ENCODE data around the gene ANKZF1.
A peak's percentile ranks its signal among the peaks of the same experiment; 100 is the strongest.
"Not testable (repeated sequence)": the region's sequence is repeated elsewhere in the genome, so short reads cannot be mapped to it uniquely, and the experiment has no call there.

The ANKZF1 gene

DNA sequence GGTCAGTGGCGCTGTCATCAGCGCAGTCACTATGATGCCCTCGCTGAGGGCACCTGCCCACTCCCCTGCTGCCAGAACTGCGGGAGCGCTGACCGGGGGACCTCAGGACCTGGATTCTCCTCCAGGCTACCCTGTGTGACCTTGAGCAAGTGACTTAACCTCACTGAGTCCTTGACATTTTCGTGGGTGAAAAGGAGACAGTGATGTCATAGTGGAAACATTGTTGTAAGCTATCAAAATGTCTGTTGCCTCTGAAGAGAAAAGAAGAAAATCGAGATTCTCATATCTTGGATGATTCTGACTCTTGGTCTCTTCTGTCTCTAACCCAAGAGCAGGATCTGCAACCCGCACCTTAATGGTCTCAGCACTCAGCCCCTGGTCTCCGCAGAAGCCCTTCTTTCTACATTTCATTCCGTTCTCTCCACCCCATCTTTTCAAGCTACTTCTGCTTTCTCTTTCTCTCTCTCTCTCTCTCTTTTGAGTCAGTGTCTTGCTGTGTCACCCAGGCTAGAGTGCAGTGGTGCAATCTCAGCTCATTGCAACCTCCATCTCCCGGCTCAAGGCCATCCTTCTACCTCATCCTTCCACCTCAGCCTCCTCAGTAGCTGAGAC lies 25.1 kb downstream of the ANKZF1 start:
- DNase-seq (ENCODE audit: low read depth, low spot score), result no peak

DNA sequence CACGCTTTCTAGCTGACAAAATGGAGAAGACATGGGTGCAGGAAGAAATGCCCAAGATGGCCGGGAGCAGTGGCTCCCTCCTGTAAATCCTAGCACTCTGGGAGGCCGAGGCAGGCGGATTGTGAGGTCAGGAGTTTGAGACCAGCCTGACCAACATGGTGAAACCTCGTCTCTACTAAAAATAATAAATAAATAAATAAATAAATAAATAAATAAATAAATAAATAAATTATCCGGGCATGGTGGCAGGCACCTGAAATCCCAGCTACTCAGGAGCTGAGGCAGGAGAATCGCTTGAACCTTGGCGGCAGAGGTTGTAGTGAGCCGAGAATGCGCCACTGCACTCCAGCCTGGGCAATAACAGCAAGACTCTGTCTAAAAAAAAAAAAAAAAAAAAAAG lies 29.3 kb downstream of the ANKZF1 start:
- DNase-seq (ENCODE audit: low read depth, low spot score), result not testable (repeated sequence)

DNA sequence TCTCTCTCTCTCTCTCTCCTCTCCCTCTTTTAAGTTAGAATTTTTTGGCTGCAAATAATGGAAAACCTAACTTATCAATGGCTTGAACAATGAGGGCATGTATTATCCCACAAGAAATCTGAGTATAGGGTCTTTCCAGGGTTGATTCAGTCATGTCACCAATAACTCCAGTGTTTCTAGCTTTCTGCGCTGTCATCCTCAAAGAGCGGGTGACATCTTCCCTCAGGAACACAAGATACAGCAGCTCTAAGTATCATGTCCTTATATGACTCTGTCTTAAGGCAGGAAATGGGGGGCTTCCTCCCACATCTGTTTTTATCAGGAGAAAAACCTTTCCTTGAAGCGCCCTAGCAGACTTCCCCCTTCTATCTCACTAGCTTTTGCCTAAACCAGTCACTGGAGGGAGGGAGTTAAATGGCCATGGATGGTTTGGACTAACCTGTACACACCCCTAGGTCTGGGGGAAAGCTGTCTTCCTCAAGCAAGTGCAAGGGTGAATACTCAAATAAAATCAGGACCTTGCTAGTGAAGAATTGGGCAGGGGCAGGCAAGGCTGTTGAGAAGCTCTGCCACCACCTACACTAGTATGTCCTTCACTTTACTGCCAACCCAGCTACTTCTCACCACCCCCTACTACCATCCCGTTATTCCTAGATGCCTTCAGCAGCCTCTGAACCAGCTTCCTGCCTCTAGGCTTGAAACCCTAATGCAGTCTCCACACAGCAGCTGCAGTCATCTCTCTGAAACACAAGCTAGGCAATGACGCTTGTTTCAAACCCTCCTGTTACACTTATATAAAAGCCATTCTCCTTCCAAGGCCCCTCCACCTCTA lies 31.6 kb downstream of the ANKZF1 start:
- no peak for DNase-seq (ENCODE audit: low read depth, low spot score)

DNA sequence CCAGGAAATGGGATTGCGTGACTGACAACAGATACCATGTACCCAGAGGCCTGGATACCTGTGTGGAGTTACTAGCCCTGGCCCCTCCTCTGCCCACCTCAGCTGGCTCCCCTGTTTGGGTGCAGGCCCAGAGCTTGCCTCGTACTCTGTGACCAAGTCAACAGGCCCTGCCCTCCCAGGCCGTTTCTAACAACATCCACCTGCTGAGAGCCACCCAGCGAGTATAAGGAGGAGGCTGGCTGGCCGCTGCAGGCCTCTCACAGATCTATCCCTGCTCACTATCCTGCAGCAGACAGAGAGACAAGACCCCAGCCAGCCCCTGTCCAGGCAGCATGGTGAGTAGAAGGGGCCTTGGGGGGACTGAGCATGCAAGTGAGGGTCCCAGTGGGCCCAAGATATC lies 36.6 kb downstream of the ANKZF1 start:
- DNase-seq (ENCODE audit: low read depth, low spot score), result no peak

DNA sequence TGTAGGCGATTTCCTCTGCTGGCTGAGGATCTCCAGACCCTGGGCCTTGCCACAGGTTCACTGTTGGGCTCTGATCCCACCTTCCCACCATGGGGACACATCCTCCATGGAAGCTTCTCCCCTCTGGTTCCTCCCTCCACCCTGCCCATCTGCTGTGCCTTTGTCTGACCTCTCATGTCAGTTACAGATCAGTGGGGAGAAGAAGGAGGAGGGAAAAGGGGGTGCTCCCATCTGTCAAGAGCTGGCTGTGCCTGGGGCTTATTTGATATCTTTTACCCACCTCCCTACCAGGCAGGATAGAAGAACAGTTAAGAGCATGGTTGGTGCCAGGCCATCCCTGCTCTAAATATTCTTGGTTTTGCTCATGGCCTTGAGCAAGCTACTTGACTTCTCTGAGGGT lies 37.3 kb downstream of the ANKZF1 start:
- DNase-seq (ENCODE audit: low read depth, low spot score), result no peak

DNA sequence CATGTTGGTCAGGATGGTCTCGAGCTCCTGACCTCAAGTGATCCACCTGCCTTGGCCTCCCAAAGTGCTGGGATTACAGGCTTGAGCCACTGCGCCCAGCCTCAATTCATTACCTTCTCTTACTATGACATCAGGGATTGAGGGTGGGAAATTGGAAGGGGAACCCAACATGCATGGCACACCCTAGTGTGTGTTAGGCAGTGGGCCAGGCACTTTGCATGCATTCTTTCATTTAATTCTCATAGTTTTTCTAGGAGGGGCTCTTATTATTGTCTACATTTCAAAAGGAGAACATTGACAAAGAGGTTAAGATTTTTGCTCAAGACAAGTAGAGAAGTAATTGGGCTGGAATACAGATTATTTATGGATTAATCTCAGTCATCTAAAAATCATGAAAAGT lies 38.7 kb downstream of the ANKZF1 start:
- no peak for DNase-seq (ENCODE audit: low read depth, low spot score)

DNA sequence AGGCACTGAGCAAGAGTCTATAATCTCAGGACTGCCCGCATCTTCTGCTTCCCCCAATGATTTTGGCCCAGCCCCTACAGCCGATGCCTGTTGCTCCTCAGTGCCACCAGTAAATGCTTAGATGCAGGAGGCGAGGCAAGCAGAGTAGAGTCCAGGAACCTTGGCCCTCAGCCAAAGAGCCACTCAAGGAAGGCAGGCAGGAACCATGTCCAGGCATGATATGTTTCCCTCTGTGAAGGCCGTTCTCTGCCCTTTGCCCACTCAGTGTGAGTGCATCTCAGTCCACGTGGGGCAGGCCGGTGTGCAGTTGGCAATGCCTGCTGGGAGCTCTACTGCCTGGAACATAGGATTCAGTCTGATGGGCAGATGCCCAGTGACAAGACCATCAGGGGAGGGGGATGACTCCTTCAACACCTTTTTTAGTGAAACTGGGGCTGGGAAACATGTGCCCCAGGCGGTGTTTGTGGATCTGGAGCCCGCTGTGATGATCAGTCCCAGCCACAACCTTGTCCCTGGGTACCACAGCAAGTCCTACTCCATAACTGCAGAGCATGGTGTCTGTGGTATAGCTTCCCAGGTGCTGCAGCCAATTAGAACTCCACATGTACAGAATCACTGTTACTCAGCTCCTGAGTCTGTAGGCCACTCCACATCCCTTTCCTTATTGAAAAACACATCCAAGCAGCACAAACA lies 39.9 kb downstream of the ANKZF1 start:
- DNase-seq (ENCODE audit: low read depth, low spot score), result no peak

DNA sequence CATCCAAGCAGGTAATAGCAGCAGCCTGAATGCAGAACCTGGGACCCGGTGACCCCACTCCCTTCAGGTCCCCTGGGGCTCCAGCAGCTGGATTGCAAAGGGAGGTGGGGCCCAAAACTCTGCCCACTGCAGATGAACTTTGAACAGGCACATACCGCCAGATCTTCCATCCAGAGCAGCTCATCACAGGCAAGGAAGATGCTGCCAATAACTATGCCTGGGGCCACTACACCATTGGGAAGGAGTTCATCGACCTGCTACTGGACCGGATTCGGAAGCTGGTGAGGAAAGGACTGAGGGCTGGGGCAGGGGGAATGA lies 40.4 kb downstream of the ANKZF1 start:
- no peak for DNase-seq (ENCODE audit: low read depth, low spot score)

DNA sequence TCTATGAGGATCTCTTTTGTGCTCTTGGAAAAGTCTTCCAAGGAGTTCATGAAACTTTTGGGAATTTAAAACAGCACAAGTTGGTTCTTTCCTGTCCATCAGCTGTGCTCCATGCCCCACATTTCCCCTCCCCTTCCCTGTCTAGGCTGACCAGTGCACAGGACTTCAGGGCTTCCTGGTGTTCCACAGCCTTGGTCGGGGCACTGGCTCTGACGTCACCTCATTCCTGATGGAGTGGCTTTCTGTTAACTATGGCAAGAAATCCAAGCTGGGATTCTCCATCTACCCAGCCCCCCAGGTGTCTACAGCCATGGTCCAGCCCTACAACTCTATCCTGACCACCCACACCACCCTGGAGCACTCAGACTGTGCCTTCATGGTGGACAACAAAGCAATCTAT lies 41.4 kb downstream of the ANKZF1 start:
- DNase-seq (ENCODE audit: low read depth, low spot score), result no peak

DNA sequence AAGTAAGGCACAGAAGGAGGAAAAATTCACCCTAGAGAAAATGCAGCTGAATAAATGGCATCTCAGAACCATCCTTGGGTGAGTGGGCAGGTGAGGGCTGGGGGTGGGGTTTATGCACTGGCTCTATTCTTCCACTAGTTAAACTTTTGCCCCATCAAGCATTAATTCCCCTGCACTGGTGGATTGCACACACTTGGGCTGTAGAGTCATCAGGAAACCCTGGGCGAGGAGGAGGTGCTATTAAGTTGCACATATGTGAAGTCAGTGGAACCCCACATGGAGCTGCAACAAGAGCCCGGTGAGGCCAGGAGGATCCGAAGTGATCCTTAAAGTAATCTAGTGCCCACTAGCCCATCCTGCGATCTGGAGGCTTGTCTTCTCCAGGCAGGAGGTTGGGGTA lies 42.8 kb downstream of the ANKZF1 start:
- no peak for DNase-seq (ENCODE audit: low read depth, low spot score)

DNA sequence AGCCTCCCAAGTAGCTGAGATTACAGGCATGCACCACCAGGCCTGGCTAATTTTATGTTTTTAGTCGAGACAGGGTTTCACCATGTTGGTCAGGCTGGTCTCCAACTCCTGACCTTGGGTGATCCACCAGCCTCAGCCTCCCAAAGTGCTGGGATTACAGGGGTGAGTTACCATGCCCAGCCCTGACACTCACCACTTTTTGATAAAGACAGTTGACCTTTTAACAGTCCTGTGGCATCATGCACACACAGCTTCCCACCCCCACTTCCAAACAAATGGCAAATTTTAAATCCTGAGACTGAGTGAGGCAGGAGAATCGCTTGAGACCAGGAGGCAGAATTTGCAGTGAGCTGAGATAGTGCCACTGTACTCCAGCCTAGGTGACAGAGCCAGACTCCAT lies 43.4 kb downstream of the ANKZF1 start:
- DNase-seq (ENCODE audit: low read depth, low spot score), result no peak

DNA sequence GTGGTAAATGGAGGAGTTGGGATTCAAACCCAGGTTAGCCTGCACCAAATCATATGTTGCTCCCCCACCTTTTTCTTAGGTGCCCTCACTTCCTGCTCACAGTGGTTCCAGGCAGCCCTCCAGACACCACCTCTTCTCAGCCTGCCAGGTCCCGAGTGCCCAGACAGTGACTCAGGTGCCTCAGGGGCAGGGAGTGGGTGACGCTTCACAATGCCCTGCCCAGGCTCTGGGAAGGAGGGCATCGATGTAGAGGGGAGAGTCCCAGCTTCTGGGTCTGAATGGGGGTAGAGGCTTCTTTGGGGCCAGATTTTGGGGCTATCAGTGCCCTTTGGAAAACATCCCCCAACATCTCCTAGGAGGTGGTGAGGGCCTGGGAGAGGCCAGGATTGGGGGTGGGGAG lies 44.3 kb downstream of the ANKZF1 start:
- peak; percentile 51 for DNase-seq (ENCODE audit: low read depth, low spot score)

DNA sequence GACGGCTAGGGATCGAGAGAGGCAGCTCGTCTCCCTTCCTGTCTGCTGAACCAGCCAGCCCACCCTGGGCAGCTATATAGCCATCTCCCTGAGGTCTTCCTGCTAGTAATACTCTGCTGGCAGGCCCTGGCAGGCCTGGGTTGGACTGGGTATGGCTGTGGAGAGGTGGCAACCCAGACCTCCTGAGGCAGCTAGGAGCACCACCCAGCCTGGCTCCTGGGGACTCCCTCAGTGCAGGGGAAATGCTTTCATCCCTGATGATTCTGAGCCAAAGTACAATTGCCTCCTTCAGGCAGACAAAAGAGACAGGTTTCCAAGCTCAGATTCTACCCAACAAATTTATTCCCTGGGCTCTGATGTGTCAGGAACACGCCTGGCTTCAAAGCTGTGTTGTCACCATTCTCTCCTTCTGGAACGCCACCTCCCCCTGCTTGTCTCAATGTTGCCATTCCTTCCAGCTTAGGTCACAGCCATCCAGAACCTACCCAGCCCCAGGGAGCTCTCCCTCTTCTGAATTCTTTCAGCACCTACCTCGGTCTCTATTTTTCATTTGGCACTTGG lies 44.8 kb downstream of the ANKZF1 start:
- peak; percentile 90 for DNase-seq (ENCODE audit: low read depth, low spot score)

DNA sequence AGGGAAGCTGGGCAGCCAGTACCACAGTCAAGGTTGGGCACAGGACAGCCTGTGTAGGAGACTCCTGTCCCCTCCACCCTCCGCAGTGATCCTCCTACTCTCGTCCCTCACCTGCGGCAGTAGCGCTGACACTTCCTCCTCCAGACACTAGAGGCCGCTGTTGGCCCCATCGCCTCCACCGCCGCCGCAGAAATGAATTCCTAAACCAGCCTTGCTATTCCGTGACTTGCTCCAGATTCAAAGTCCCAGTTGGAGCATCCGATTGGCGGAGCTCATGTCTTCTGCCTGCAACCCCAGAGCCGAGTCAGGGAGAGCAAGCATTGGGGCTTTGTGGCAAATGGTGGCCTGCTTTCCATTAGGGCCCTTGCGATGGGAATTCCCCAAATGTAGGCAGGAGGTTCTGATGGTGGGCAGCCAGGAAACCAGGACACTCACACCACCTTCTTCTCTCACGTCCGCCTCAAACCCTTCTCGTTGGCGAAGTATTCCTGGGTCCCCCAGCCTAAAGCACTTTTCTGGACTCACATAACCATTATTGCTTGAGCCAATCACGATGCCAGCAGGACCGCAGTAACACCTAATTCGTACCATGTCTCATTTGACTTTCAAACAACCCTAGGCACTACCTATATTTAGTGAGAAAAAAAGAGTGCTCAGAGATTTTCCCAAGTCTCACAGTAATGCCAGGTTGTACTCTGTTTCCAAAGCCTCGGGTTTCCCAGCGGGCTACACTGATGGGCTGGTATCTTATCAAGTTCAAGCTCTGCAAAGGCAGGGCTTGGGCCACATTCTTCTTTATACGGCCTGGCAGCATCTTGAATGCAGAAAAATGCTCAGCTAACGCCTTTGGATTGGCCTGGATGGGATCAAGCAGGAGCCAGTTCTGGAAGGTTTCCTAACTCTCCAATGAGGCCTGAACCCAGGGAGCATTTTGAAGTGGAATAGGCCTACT lies 48.4 kb downstream of the ANKZF1 start:
- peak; percentile 95 for DNase-seq (ENCODE audit: low read depth, low spot score)

DNA sequence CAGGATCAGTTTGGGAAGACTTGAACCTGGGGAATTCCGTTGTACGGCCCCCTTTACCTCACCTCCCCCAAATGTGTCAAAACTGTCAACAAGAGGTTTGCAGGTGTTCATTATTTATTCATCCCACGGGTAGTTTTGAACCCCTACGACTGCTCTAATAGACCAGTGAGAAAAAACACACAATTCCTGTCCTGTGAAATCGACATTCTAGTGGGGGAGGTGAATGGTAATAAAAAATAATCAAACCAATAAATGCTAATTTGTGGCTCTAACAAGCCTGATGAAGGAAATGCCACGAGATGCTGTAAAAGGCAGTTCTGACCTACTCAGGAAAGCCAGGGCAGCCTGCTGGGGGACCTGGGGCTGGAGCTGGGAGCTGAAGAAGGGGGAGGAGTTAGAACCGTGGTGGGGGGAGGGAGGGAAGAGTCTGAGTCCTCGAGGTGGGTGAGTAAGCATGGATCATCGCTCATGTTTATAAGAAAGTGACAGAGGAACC lies 49.1 kb downstream of the ANKZF1 start:
- no peak for DNase-seq (ENCODE audit: low read depth, low spot score)

DNA sequence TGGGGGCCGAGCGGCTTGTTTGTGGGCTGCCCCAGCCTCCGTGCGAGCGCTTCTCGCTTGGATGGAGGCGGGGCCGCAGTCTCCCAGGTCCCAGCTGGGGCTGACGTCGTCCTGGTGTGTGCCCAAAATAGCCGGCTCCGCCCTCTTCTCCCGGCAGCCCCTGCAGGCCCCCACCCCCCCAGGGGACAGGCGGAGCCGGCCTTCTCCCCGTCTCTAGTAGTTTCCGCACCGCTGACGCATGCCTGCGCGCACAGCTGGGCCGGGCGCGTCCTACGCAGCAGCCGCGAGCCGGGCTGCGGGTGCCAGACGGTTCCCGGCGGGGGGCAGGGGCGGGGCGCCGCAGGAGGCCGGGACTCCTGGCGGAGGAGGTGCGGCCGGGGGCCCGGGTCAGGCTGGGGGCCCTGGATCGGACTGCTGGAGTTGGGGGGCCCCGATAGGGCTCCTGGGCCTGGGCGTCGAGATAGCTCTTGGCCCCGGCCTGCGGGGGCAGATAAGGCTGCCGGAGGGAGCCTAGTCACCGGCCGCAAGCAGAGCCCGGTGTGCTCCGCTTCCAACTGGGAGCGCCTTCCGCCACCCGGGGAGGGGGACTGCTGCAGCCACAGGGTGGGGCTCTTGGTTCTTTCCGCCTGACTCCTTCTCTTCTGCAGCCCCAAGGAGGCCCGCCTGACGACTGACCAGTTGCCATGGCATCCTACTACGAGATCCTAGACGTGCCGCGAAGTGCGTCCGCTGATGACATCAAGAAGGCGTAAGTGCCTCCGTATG lies 49.7 kb downstream of the ANKZF1 start, which contains the start of gene DNAJB2:
DNAJB2 (plus strand) TSS at position 216 of the 765 bp plus-strand sequence; CDS start at position 684, 468 bp downstream.
- peak; percentile 98 for DNase-seq (ENCODE audit: low read depth, low spot score)

DNA sequence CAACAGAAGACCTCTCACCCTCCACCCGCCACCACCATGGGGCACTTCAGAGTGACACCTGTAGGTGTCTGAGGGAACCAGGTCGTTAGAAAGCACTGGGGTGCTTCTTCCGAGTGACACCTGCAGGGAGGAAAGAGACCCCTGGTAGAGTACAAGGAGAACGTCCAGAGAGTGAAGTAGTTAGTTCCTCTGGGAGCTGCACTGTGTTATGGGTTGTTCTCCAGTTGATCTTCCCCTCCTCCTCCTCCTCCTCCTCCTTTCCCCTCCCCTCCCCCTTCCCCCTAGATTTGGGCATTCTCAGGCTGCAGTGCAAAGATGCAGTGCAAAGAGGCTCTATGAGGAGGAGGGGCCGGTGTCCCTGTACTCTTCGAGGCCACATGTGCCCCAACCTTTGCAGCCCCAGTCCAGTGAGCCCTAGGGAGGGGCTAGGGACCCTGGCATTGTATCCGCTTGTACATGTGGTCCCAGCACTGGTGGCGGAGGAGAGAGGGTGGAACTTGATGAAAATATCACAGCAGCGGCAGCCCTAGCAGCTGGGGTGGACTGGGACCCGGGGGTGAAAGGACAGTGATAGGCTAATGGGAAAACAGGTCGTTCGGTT lies 50.4 kb downstream of the ANKZF1 start:
- no peak for DNase-seq (ENCODE audit: low read depth, low spot score)

DNA sequence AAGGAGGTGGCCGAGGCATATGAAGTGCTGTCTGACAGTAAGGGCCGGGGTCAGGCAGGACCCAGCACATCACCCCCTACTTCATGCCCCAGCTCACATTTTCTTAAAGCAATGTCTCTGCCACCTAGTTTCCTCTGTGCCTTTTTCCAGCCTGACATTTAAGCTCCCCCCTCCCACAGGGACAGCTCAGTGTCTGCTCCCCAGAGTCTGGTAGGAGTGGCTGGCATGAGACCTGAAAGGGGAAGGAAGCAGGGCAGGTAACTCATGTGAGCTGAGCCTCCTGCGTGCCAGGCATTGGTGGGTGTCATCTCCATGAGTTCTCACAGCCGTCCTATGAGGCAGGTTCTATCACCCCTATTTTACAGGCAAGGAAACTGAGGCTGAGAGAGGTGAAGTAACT lies 51.0 kb downstream of the ANKZF1 start:
- no peak for DNase-seq (ENCODE audit: low read depth, low spot score)

DNA sequence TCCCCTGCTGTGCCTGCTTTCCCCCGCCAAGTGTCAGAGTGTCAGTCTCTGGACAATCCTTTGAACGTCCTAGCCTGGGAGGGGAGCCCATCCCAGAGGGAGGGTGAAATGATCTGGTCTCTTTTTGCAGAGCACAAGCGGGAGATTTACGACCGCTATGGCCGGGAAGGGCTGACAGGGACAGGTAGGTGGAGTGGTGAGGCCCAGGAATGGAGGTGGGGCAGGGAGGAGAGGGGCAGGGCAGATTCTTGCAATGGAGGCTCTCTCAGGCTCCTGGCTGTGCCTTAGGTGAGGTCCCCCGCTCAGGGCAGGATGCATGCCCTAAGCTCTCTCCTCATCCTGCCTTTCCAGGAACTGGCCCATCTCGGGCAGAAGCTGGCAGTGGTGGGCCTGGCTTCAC lies 52.0 kb downstream of the ANKZF1 start:
- peak; percentile 28 for DNase-seq (ENCODE audit: low read depth, low spot score)

DNA sequence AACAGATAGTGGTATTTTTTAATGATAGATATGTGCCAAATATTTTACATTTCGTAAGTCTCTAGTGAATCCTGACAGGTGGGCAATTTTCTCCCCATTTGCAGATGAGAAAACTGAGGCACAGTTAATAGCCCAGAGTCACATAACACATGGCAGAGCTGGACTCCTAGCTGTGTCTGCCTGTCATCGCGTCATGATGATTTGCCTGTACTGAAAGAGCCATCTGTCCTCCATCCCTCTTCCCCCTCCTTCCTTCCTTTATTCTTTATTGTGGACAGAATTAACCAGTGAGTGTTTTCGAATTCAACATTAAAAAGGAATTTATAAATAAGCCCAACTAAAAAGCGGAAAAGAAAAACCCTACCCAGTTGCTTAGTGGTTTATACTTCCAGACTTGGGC lies 52.8 kb downstream of the ANKZF1 start:
- no peak for DNase-seq (ENCODE audit: low read depth, low spot score)
